Caco-2 (cell line): ENCODE data around the gene UBE3C. TPM values are rescaled to one million over a fixed set of nuclear protein-coding genes. Genes with fewer than 3 reads are reported as not detected.
"Not testable (repeated sequence)": the region's sequence is repeated elsewhere in the genome, so short reads cannot be mapped to it uniquely, and the experiment has no call there.

ENCODE experiments used
- BruUV-seq: library from RNA; stranded (reverse); fragments of 400-500 nt; replicated peaks from 2 replicates; lab custom pipeline; 2021; lab: Mats Ljungman, UMichigan
- CTCF ChIA-PET: fragments of 300-600 bp; sonication (Branson Sonifier 250); formaldehyde crosslinking; loops from one replicate; lab custom pipeline; 2022; ENCODE audit warnings: antibody characterized with exemption; lab: Charles Lee
- POLR2A ChIA-PET: fragments of 300-600 bp; sonication (Branson Sonifier 250); formaldehyde crosslinking; loops from one replicate; lab custom pipeline; 2022; ENCODE audit warnings: antibody characterized with exemption; lab: Charles Lee
- DNase-seq, 2 experiments: peaks; one replicate each; pipeline versions ENCODE4 v3.0.0 to v3.0.0-alpha.2; 2020 to 2022
- H3K27me3 ChIP-seq: replicated peaks from 2 replicates; pipeline ENCODE4 v1.6.0; 2011; ENCODE audit warnings: low read length; ENCODE audit not compliant: control insufficient read depth, insufficient read depth
- H3K36me3 ChIP-seq: 2 replicates; pipeline ENCODE4 v1.5.1; 2011; ENCODE audit warnings: low read length; ENCODE audit not compliant: control insufficient read depth, insufficient read depth
- H3K4me1 ChIP-seq: fragments of 250-450 bp; sonication (Bioruptor Pico); 2 replicates; pipeline ENCODE4 v1.5.1; 2020; ENCODE audit warnings: mild to moderate bottlenecking
- H3K4me3 ChIP-seq: 2 replicates; pipeline ENCODE4 v1.5.1; 2011; ENCODE audit warnings: low read depth, mild to moderate bottlenecking, control low read depth, low read length
- H3K9me3 ChIP-seq: fragments of 250-450 bp; sonication (Bioruptor Pico); 2 replicates; pipeline ENCODE4 v1.5.1; 2020; ENCODE audit warnings: mild to moderate bottlenecking, moderate library complexity
- H3K27ac Mint-ChIP-seq: one replicate; pipeline ENCODE4 v1.8.0; 2022; ENCODE audit warnings: mixed read lengths; ENCODE audit not compliant: unreplicated experiment
- H3K27me3 Mint-ChIP-seq: one replicate; pipeline ENCODE4 v1.8.0; 2022; ENCODE audit warnings: mixed read lengths; ENCODE audit not compliant: insufficient read depth, unreplicated experiment
- H3K36me3 Mint-ChIP-seq: one replicate; pipeline ENCODE4 v1.8.0; 2022; ENCODE audit warnings: mild to moderate bottlenecking, mixed read lengths; ENCODE audit not compliant: insufficient read depth, unreplicated experiment
- H3K4me1 Mint-ChIP-seq: one replicate; pipeline ENCODE4 v1.8.0; 2022; ENCODE audit warnings: low read depth, mixed read lengths; ENCODE audit not compliant: unreplicated experiment
- H3K4me3 Mint-ChIP-seq: one replicate; pipeline ENCODE4 v1.8.0; 2022; ENCODE audit warnings: mild to moderate bottlenecking, moderate library complexity, mixed read lengths; ENCODE audit not compliant: unreplicated experiment
- H3K9me3 Mint-ChIP-seq: one replicate; pipeline ENCODE4 v1.8.0; 2022; ENCODE audit warnings: mixed read lengths; ENCODE audit not compliant: unreplicated experiment
- intact Hi-C: fragments of 100-400 bp; cut with micrococcal nuclease; formaldehyde crosslinking; loops from one replicate; pipeline ENCODE4 v1.10.0; 2022; ENCODE audit not compliant: unreplicated experiment
- total RNA-seq: library from RNA; stranded (reverse); gene quantifications from 2 replicates; pipeline ENCODE4 v1.2.3, GENCODE V29; 2022
- TF ChIP-seq, protein P1 (sequence below), 2 experiments: fragments of 200-600 bp in 1 of 2; IDR thresholded peaks; 1 replicate in 1 of 2; 2 replicates in 1 of 2; pipeline versions ENCODE4 v1.5.1 to v1.8.0; 2011 to 2022; ENCODE audit warnings: antibody characterized with exemption in 1 of 2, control low read depth in 1 of 2, inconsistent platforms in 1 of 2, low read depth in 1 of 2, low read length in 1 of 2, mild to moderate bottlenecking in 1 of 2, moderate library complexity in 1 of 2; ENCODE audit not compliant: insufficient read depth in 1 of 2, severe bottlenecking in 1 of 2, unreplicated experiment in 1 of 2

Gene UBE3C
- total RNA-seq, 1 experiment from 2014 or later = 76.1 TPM

DNA sequence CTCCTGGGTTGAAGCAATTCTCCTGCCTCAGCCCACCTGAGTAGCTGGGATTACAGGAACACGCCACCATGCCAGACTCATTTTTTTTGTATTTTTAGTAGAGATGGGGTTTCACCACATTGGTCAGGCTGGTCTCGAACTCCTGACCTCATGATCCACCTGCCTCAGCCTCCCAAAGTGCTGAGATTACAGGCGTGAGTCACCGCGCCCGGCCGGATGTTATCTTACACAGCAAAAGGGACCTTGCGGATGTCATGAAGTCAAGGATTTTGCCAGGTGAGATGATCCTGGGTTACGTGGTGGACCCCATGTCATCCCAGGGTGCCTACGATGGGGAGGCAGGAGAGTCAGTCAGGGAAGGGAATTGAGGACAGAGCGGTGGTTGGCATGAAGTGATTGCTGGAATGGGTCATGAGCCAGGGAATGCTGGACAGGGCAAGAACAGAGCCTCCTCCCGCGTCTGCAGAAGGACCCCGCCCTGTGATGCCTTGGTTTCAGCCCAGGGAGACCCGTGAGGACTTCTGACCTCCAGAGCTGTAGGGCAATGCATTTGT is 8.7 kb upstream of the UBE3C start:
- H3K4me3 Mint-ChIP-seq = no peak overlapping the region
- no peak overlapping the region for H3K27ac Mint-ChIP-seq
- no TSS peak for BruUV-seq
- peaks cover 4% of the 10 kb centered on the region for H3K27me3 Mint-ChIP-seq
- H3K9me3 Mint-ChIP-seq = no peaks in the 10 kb centered on the region
- TF ChIP-seq, protein P1, sequence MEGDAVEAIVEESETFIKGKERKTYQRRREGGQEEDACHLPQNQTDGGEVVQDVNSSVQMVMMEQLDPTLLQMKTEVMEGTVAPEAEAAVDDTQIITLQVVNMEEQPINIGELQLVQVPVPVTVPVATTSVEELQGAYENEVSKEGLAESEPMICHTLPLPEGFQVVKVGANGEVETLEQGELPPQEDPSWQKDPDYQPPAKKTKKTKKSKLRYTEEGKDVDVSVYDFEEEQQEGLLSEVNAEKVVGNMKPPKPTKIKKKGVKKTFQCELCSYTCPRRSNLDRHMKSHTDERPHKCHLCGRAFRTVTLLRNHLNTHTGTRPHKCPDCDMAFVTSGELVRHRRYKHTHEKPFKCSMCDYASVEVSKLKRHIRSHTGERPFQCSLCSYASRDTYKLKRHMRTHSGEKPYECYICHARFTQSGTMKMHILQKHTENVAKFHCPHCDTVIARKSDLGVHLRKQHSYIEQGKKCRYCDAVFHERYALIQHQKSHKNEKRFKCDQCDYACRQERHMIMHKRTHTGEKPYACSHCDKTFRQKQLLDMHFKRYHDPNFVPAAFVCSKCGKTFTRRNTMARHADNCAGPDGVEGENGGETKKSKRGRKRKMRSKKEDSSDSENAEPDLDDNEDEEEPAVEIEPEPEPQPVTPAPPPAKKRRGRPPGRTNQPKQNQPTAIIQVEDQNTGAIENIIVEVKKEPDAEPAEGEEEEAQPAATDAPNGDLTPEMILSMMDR (IDR thresholded peaks at IDR 0.05; ENCODE audit: insufficient read depth in 1 of 2, low read depth in 1 of 2, low read length in 1 of 2, severe bottlenecking in 1 of 2, unreplicated experiment in 1 of 2) = no peak
- no peak overlapping the region for H3K4me3 ChIP-seq
- peaks cover 6% of the 10 kb centered on the region for H3K4me1 Mint-ChIP-seq
- POLR2A ChIA-PET = interaction anchor here (0.6 kb wide), 1 partner anchor 83 kb away, joined by 4 read pairs; no protein-coding TSS in a partner anchor
- CTCF ChIA-PET = no interaction called here
- intact Hi-C loops = no loop called here
- H3K27me3 ChIP-seq = no peaks in the 10 kb centered on the region
- no peaks in the 10 kb centered on the region for H3K36me3 Mint-ChIP-seq
- no peaks in the 10 kb centered on the region; the same call in none of the 2 replicates for H3K4me1 ChIP-seq
- no peaks in the 10 kb centered on the region for H3K9me3 ChIP-seq
- H3K36me3 ChIP-seq = no peaks in the 10 kb centered on the region
- no peak for DNase-seq

DNA sequence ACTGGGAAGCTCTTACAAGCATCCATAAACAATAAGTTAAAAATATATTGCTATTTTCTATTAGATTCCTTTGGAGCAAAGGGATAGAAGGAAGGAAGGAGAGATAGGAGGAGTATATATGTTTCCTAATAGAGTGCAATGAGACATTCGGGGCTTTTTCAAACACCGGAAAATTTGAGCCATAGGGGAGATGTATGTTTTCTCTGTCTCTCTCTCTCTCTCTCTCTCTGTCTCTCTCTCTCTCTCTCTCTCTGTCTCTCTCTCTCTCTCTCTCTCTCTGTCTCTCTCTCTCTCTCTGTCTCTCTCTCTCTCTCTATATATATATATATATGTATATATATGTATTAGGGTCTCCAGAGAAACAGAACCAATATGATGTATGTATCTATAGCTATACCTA is 7.9 kb upstream of the UBE3C start:
- H3K4me3 ChIP-seq, POLR2A ChIA-PET, H3K4me3 Mint-ChIP-seq, H3K4me1 Mint-ChIP-seq, H3K27me3 Mint-ChIP-seq, H3K9me3 ChIP-seq, BruUV-seq, H3K4me1 ChIP-seq, CTCF ChIA-PET, H3K9me3 Mint-ChIP-seq, H3K27me3 ChIP-seq, intact Hi-C loops, DNase-seq, H3K27ac Mint-ChIP-seq, H3K36me3 Mint-ChIP-seq, H3K36me3 ChIP-seq: not testable (repeated sequence)

DNA sequence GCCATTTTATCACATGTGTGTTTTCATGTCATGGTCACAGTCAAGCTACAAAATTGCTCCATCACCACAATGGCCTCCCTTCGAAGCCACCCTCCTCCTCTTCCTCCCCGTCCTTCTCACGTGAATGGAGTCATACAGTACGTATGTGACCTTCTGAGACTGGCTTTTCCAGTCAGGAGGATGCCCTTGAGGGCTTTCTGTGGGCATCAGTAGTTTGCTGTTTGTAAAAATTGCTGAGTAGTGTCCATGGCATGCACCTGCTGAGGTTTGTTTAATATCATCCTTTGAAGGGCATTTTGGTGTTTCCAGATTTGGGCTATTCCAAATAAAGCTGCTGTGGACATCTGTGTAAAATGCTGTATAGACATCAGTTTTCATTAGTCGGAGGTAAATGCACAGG is 5.9 kb upstream of the UBE3C start:
- no TSS peak for BruUV-seq

More for the DNA sequence above, 5.9 kb upstream of the UBE3C start:
- CTCF ChIA-PET = no interaction called here
- H3K36me3 Mint-ChIP-seq = no peaks in the 10 kb centered on the region
- no peaks in the 10 kb centered on the region for H3K36me3 ChIP-seq
- peaks cover 4% of the 10 kb centered on the region for H3K27me3 Mint-ChIP-seq
- intact Hi-C loops = no loop called here
- H3K9me3 Mint-ChIP-seq = no peaks in the 10 kb centered on the region
- DNase-seq = no peak
- POLR2A ChIA-PET = no interaction called here
- no peak overlapping the region for H3K4me3 ChIP-seq
- no peak overlapping the region for H3K4me3 Mint-ChIP-seq
- H3K4me1 Mint-ChIP-seq = peaks cover 13% of the 10 kb centered on the region
- H3K27ac Mint-ChIP-seq = no peak overlapping the region
- no peaks in the 10 kb centered on the region for H3K9me3 ChIP-seq
- TF ChIP-seq, protein P1 (IDR thresholded peaks at IDR 0.05; ENCODE audit: insufficient read depth in 1 of 2, low read depth in 1 of 2, low read length in 1 of 2, severe bottlenecking in 1 of 2, unreplicated experiment in 1 of 2) = no peak
- H3K27me3 ChIP-seq = no peaks in the 10 kb centered on the region
- H3K4me1 ChIP-seq = no peaks in the 10 kb centered on the region; the same call in none of the 2 replicates
